H7 (cell line): Measurements from ENCODE around the gene PDAP1. TPM values are rescaled to one million over a fixed set of nuclear protein-coding genes. Genes with fewer than 3 reads are reported as not detected.
"Not testable (repeated sequence)": the region's sequence is repeated elsewhere in the genome, so short reads cannot be mapped to it uniquely, and the experiment has no call there.

Source experiments
- DNase-seq: peaks from one replicate; pipeline ENCODE4 v3.0.0; 2012
- H3K27me3 ChIP-seq: 2 replicates; pipeline ENCODE4 v1.6.0; 2011; ENCODE audit warnings: mild to moderate bottlenecking, low read length; ENCODE audit not compliant: control insufficient read depth, insufficient read depth
- H3K36me3 ChIP-seq: replicated peaks from 2 replicates; pipeline ENCODE4 v1.5.1; 2011; ENCODE audit warnings: low read length; ENCODE audit not compliant: control insufficient read depth, insufficient read depth
- H3K4me3 ChIP-seq: 2 replicates; pipeline ENCODE4 v1.5.1; 2011; ENCODE audit warnings: low read depth, mild to moderate bottlenecking, control low read depth, low read length, moderate library complexity; ENCODE audit not compliant: insufficient read depth
- total RNA-seq: library from RNA; depleted of rRNA; stranded (reverse); fragments of >200 nt; shearing (Covaris generic); gene quantifications from 2 replicates; pipeline ENCODE4 v1.2.3, GENCODE V29; 2014

The PDAP1 gene
- total RNA-seq, 1 experiment from 2014 or later = 66.4 TPM

GRCh38 chr7:99415513-99416127 is 7.2 kb upstream of the PDAP1 start:
- peaks cover 47% of the 10 kb centered on the region for H3K36me3 ChIP-seq

GRCh38 chr7:99410635-99411034 is 2.2 kb upstream of the PDAP1 start:
- Histone ChIP-seq H3K27me3 (no peaks in the 10 kb centered on the region), H3K36me3 (peaks cover 17% of the 10 kb centered on the region), H3K4me3 (no peak overlapping the region)
- DNase-seq = no peak

More at GRCh38 chr7:99415513-99416127, 7.2 kb upstream of the PDAP1 start:
- DNase-seq, H3K4me3 ChIP-seq, H3K27me3 ChIP-seq: not testable (repeated sequence)

GRCh38 chr7:99409806-99410205 is 1.4 kb upstream of the PDAP1 start:
- no peaks in the 10 kb centered on the region for H3K27me3 ChIP-seq
- H3K36me3 ChIP-seq = peaks cover 18% of the 10 kb centered on the region
- DNase-seq = no peak
- peak overlapping the region; percentile 99 for H3K4me3 ChIP-seq

GRCh38 chr7:99409192-99409572 is 785 bp upstream of the PDAP1 start:
- Histone ChIP-seq H3K4me3 (peak overlapping the region; percentile 99), H3K36me3 (peaks cover 23% of the 10 kb centered on the region), H3K27me3 (no peaks in the 10 kb centered on the region)
- DNase-seq = no peak

GRCh38 chr7:99407872-99408378 is 472 bp downstream of the PDAP1 start:
- peak; percentile 70 for DNase-seq
- Histone ChIP-seq H3K27me3 (no peaks in the 10 kb centered on the region), H3K4me3 (peak overlapping the region; percentile 99), H3K36me3 (peaks cover 28% of the 10 kb centered on the region)

GRCh38 chr7:99406557-99406956 is 1.8 kb downstream of the PDAP1 start:
- Histone ChIP-seq H3K27me3 (no peaks in the 10 kb centered on the region), H3K4me3 (no peak overlapping the region), H3K36me3 (peaks cover 30% of the 10 kb centered on the region)
- DNase-seq = no peak

GRCh38 chr7:99404977-99405320 is 3.4 kb downstream of the PDAP1 start:
- peaks cover 35% of the 10 kb centered on the region for H3K36me3 ChIP-seq
- H3K27me3 ChIP-seq = no peaks in the 10 kb centered on the region
- DNase-seq = no peak
- H3K4me3 ChIP-seq = no peak overlapping the region

GRCh38 chr7:99404235-99404976 is 4.0 kb downstream of the PDAP1 start:
- DNase-seq = no peak
- peaks cover 41% of the 10 kb centered on the region for H3K36me3 ChIP-seq
- H3K4me3 ChIP-seq = no peak overlapping the region
- H3K27me3 ChIP-seq = no peaks in the 10 kb centered on the region

- no peaks in the 10 kb centered on the region for H3K27me3 ChIP-seq
- peaks cover 46% of the 10 kb centered on the region for H3K36me3 ChIP-seq
- no peak for DNase-seq
- no peak overlapping the region for H3K4me3 ChIP-seq
Observed at GRCh38 chr7:99403764-99404163, 4.6 kb downstream of the PDAP1 start.

- Histone ChIP-seq H3K4me3 (no peak overlapping the region), H3K27me3 (no peaks in the 10 kb centered on the region), H3K36me3 (peaks cover 51% of the 10 kb centered on the region)
- DNase-seq = no peak
Observed at GRCh38 chr7:99402854-99403253, 5.5 kb downstream of the PDAP1 start.

- DNase-seq = no peak
- H3K36me3 ChIP-seq = peaks cover 59% of the 10 kb centered on the region
- no peaks in the 10 kb centered on the region for H3K27me3 ChIP-seq
- H3K4me3 ChIP-seq = no peak overlapping the region
Observed at GRCh38 chr7:99399597-99399996, 8.8 kb downstream of the PDAP1 start.

GRCh38 chr7:99398891-99399445 is 9.4 kb downstream of the PDAP1 start:
- Histone ChIP-seq H3K4me3 (no peak overlapping the region), H3K27me3 (no peaks in the 10 kb centered on the region), H3K36me3 (peaks cover 53% of the 10 kb centered on the region)
- peak; percentile 23 for DNase-seq

- peak; percentile 31 for DNase-seq
- Histone ChIP-seq H3K4me3 (no peak overlapping the region), H3K36me3 (peaks cover 45% of the 10 kb centered on the region), H3K27me3 (no peaks in the 10 kb centered on the region)
Observed at GRCh38 chr7:99397297-99397983, 11.0 kb downstream of the PDAP1 start.

GRCh38 chr7:99396418-99397296 is 11.7 kb downstream of the PDAP1 start:
- H3K4me3 ChIP-seq = no peak overlapping the region
- no peaks in the 10 kb centered on the region for H3K27me3 ChIP-seq
- H3K36me3 ChIP-seq = peaks cover 41% of the 10 kb centered on the region
- peak; percentile 39 for DNase-seq
